GM20000 (cell line): Measurements from ENCODE around the gene ATF6B.

ENCODE experiments used
- DNase-seq: peaks from one replicate; pipeline ENCODE4 v3.0.0; 2012; ENCODE audit warnings: low spot score
- TF ChIP-seq, protein P1 (sequence below): IDR thresholded peaks from 2 replicates; pipeline ENCODE4 v1.5.1; 2012; ENCODE audit warnings: mild to moderate bottlenecking, control low read depth; ENCODE audit errors: extremely low read depth, missing control alignments

The ATF6B gene

GRCh38 chr6:32173051-32173727 is 45.1 kb upstream of the ATF6B start:
- DNase-seq: no peak
- TF ChIP-seq, protein P1, sequence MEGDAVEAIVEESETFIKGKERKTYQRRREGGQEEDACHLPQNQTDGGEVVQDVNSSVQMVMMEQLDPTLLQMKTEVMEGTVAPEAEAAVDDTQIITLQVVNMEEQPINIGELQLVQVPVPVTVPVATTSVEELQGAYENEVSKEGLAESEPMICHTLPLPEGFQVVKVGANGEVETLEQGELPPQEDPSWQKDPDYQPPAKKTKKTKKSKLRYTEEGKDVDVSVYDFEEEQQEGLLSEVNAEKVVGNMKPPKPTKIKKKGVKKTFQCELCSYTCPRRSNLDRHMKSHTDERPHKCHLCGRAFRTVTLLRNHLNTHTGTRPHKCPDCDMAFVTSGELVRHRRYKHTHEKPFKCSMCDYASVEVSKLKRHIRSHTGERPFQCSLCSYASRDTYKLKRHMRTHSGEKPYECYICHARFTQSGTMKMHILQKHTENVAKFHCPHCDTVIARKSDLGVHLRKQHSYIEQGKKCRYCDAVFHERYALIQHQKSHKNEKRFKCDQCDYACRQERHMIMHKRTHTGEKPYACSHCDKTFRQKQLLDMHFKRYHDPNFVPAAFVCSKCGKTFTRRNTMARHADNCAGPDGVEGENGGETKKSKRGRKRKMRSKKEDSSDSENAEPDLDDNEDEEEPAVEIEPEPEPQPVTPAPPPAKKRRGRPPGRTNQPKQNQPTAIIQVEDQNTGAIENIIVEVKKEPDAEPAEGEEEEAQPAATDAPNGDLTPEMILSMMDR: no peak

GRCh38 chr6:32171234-32171633 is 43.2 kb upstream of the ATF6B start:
- TF ChIP-seq, protein P1: no peak
- DNase-seq: no peak

- TF ChIP-seq, protein P1: no peak
- DNase-seq: no peak
Observed at GRCh38 chr6:32170294-32170693, 42.2 kb upstream of the ATF6B start.

DNA sequence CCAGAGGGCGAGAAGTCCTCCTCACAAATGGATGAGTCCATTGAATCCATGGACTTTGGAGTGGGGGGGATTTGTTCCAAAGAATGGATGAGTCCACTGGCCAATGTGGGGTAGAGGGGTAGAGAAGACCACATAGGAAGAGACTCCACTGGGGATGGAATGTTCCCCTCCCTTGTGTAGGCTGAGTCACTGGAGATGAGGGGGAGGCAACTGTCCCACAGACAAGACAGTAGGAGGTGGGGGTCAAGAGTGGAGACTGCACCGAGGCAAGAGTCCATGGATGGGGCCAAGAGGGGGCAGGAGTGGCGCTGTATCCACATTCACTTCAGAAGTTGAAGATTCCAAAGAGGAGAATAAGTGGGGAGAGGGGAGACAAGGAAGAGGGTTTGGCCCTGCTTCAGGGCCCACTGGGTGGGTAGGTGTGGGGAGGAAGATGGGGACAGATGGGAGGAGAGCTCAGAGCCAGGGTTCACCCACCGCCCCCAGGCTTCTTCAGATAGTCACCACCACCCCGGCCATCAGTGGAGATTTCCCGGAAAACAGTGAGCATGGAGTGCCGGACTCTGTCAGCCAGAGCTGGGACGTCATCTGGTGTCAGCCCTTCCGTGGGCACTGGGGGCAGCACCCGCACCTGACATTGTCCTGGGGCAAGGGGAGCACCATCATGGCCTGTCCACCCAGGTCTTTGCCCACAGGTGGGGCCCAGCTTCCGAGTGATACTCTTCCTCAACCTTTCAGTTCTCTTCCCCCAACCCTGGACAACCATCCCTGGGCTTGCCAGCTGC is 41.0 kb upstream of the ATF6B start:
- TF ChIP-seq, protein P1: no peak
- DNase-seq: no peak

GRCh38 chr6:32168350-32168749 is 40.3 kb upstream of the ATF6B start:
- TF ChIP-seq, protein P1: no peak
- DNase-seq: no peak

GRCh38 chr6:32167761-32168262 is 39.8 kb upstream of the ATF6B start:
- DNase-seq: no peak
- TF ChIP-seq, protein P1: no peak

- no peak for DNase-seq
- TF ChIP-seq, protein P1: no peak
Observed at GRCh38 chr6:32167154-32167760, 39.2 kb upstream of the ATF6B start.
